Liver (tissue), 9 donors: ENCODE results near the gene TSPO2. TPM values are rescaled to one million over a fixed set of nuclear protein-coding genes. Genes with fewer than 3 reads are reported as not detected.

Source experiments
- DNase-seq: peaks from one replicate; pipeline ENCODE4 v3.0.0-alpha.2; 2017; ENCODE audit warnings: low spot score
- H3K27ac ChIP-seq, 2 donors: one replicate each; pipeline ENCODE4 v1.7.0; 2013; ENCODE audit warnings: inconsistent platforms in 2 of 2, low read length in 2 of 2, control low read depth in 1 of 2, low read depth in 1 of 2, mild to moderate bottlenecking in 1 of 2
- H3K27me3 ChIP-seq, 4 donors: one replicate each; pipeline versions ENCODE4 v1.6.1 to v1.7.0; 2013; ENCODE audit warnings: low read length in 3 of 4, inconsistent platforms in 1 of 4, mild to moderate bottlenecking in 1 of 4, moderate library complexity in 1 of 4; ENCODE audit not compliant: control insufficient read depth in 4 of 4, insufficient read depth in 4 of 4
- H3K36me3 ChIP-seq, 4 donors: one replicate each; pipeline versions ENCODE4 v1.6.1 to v1.7.0; 2013; ENCODE audit warnings: low read length in 3 of 4, mild to moderate bottlenecking in 3 of 4, low read depth in 1 of 4, moderate library complexity in 1 of 4; ENCODE audit not compliant: control insufficient read depth in 4 of 4, insufficient read depth in 3 of 4
- H3K4me1 ChIP-seq, 4 donors: one replicate each; pipeline versions ENCODE4 v1.6.1 to v1.7.0; 2013; ENCODE audit warnings: low read length in 3 of 4, mild to moderate bottlenecking in 3 of 4, moderate library complexity in 1 of 4; ENCODE audit not compliant: control insufficient read depth in 4 of 4, insufficient read depth in 4 of 4
- H3K4me3 ChIP-seq, 3 donors: one replicate each; pipeline versions ENCODE4 v1.6.1 to v1.7.0; 2013; ENCODE audit warnings: low read length in 3 of 3, control low read depth in 1 of 3, low read depth in 1 of 3, mild to moderate bottlenecking in 1 of 3
- H3K9ac ChIP-seq, 2 donors: one replicate each; pipeline ENCODE4 v1.7.0; 2013; ENCODE audit warnings: low read length in 2 of 2, mild to moderate bottlenecking in 2 of 2, moderate library complexity in 2 of 2, control low read depth in 1 of 2, low read depth in 1 of 2
- H3K9me3 ChIP-seq, 4 donors: one replicate each; pipeline versions ENCODE4 v1.6.1 to v1.7.0; 2013; ENCODE audit warnings: low read length in 3 of 4; ENCODE audit not compliant: control insufficient read depth in 4 of 4
- CTCF ChIP-seq: fragments of 150-350 bp; IDR thresholded peaks from 2 replicates; pipeline ENCODE4 v1.5.1; 2017; ENCODE audit warnings: improper control_type of control experiment, low read depth, low read length; ENCODE audit not compliant: missing input control
- EGR1 ChIP-seq, 2 donors: IDR thresholded peaks; 2 replicates each; pipeline ENCODE4 v1.6.1; 2016 to 2018; ENCODE audit warnings: antibody characterized with exemption in 2 of 2, low read depth in 2 of 2
- GABPA ChIP-seq, 2 donors: IDR thresholded peaks in 1 of 2; conservative IDR thresholded peaks in 1 of 2; 2 replicates each; pipeline ENCODE4 v1.6.1; 2016; ENCODE audit warnings: antibody characterized with exemption in 2 of 2, mild to moderate bottlenecking in 1 of 2, moderate library complexity in 1 of 2
- HNF4A ChIP-seq, 2 donors: conservative IDR thresholded peaks; 2 replicates each; pipeline ENCODE4 v1.6.1; 2016; ENCODE audit warnings: antibody characterized with exemption in 2 of 2, mild to moderate bottlenecking in 2 of 2
- MAX ChIP-seq: IDR thresholded peaks from 2 replicates; pipeline ENCODE4 v1.6.1; 2016; ENCODE audit warnings: antibody characterized with exemption
- NR2F2 ChIP-seq: IDR thresholded peaks from 2 replicates; pipeline ENCODE4 v1.6.1; 2016; ENCODE audit warnings: antibody characterized with exemption
- RAD21 ChIP-seq, 2 donors: IDR thresholded peaks; 2 replicates each; pipeline ENCODE4 v1.6.1; 2016; ENCODE audit warnings: antibody characterized with exemption in 2 of 2, mild to moderate bottlenecking in 2 of 2
- RXRA ChIP-seq, 2 donors: IDR thresholded peaks; 2 replicates each; pipeline ENCODE4 v1.6.1; 2017 to 2018; ENCODE audit warnings: antibody characterized with exemption in 2 of 2, mild to moderate bottlenecking in 1 of 2
- SP1 ChIP-seq: IDR thresholded peaks from 2 replicates; pipeline ENCODE4 v1.6.1; 2018; ENCODE audit warnings: antibody characterized with exemption, mild to moderate bottlenecking
- TAF1 ChIP-seq: conservative IDR thresholded peaks from 2 replicates; pipeline ENCODE4 v1.6.1; 2016; ENCODE audit warnings: antibody characterized with exemption, mild to moderate bottlenecking
- YY1 ChIP-seq: IDR thresholded peaks from 2 replicates; pipeline ENCODE4 v1.6.1; 2016; ENCODE audit warnings: antibody characterized with exemption, mild to moderate bottlenecking
- WGBS: extraction: QIAGEN DNeasy Blood & Tissue Kit; methylation state at CpG from one replicate; pipeline ENCODE4 v1.1.7; 2013; 5-methylcytosine and 5-hydroxymethylcytosine counted together
- polyA plus RNA-seq, 2 donors: library from polyadenylated mRNA; stranded (reverse) in 1 of 2; unstranded in 1 of 2; fragments of 200-250 nt in 1 of 2; fragments of >200 nt in 1 of 2; fragmentation: Nextera tagmentation in 1 of 2; extraction: Ambion mirVana in 1 of 2; gene quantifications; one replicate each; pipeline versions ENCODE4 v1.2.1 to v1.2.3, GENCODE V29; 2013 to 2015
- total RNA-seq, 2 donors: library from RNA; depleted of rRNA; stranded (reverse); fragments of >200 nt; gene quantifications; one replicate each; pipeline ENCODE4 v1.2.3, GENCODE V29; 2014
- donor health status: healthy.
- donor health status: healthy.
- donor health status: healthy.
- donor health status: healthy.
- donor health status: healthy.

The TSPO2 gene
- total and polyA plus RNA-seq, 4 donors: 0.25 to 64.9 (median 0.43) TPM

DNA sequence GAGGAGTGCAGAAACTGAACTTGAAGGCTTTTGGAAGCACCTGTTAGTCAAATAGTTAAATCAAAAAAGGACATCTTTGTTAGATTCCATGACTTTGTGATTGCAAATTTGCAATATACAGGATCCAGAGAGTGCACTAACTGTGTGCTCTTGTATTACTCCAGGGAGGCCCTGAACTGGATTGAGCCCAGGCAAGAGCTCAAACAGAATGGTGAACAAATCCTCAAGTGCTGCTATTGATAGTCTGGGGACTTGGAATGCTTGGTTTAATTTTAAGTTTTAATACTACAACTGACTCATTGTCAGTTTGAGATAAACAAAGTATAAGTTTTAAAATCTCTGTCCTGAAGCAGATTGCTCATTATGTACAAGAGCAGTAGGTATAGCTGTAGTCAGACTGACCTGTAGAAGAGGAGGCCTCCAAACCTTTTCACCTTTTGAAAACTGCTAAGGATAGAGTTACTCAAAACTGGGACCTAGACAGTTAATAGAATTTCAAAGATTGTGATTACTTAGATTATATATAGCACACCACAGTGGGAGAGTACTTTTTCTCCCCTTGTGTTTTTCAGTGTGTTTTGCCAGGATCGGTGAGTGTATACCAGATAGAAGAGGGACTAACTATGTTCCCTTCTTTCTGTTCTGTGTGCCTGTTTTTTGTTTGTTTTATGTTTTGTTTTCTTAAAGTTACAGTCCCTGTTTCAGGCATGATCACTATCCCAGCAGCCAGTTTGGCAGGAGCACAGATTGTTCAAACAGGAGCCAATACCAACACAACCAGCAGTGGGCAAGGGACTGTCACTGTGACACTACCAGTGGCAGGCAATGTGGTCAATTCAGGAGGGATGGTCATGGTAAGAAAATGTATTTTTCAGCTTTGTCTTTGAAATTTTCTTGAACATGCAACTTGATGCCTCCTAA lies 48.8 kb downstream of the TSPO2 start:
- Histone ChIP-seq H3K9me3 (no peaks in the 10 kb centered on the region), H3K4me1 (peaks cover 5 to 18% (median 10%) of the 10 kb centered on the region in 4 donors), H3K36me3 (peaks cover 19 to 66% (median 46%) of the 10 kb centered on the region in 4 donors), H3K27me3 (no peaks in the 10 kb centered on the region), H3K27ac (peak overlapping the region in 1 of 2 donors; percentile 18), H3K9ac (peak overlapping the region in 1 of 2 donors; percentile 31), H3K4me3 (no peak overlapping the region)
- WGBS: 33% methylated on average over 1 of the region's 1 CpG
- DNase-seq: no peak
- peak; percentile 50 for TF ChIP-seq SP1
- peak in 1 of 2 donors; percentile 11 for TF ChIP-seq RXRA (IDR thresholded peaks at IDR 0.05)
- TF ChIP-seq RAD21 (IDR thresholded peaks at IDR 0.05): peak; percentile 21 to 48
- TF ChIP-seq HNF4A (conservative IDR thresholded peaks at IDR 0.05): peak in 1 of 2 donors; percentile 21
- TF ChIP-seq TAF1: no peak
- peak; percentile 15 for TF ChIP-seq MAX

DNA sequence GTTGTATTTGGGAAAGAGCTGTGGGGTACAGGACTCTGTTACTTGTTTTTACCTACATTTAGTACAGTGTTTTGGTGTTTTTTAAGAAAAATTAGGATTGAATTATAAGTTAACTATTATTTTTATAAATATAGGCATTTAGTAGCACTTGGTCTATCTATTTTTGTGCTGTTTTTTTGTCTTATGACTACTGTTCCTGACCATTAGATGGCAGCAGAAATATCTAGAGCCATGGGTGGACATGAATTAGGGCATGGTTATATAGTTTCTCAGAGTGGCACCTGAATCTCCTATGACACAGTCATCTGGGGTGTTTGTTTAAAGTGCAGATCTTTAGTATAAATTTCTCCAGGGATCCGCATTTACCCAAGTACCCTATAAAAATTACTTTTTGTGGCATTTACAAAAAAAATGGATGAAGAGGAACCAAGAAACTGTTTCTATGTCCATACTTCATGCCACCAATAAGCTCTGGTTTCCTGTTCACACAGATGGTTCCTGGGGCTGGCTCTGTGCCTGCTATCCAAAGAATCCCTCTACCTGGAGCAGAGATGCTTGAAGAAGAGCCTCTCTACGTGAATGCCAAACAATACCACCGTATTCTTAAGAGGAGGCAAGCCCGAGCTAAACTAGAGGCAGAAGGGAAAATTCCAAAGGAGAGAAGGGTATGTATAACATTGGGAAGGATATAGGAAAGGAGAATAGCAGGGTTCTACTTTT lies 50.3 kb downstream of the TSPO2 start:
- no peaks in the 10 kb centered on the region for H3K27me3 ChIP-seq
- H3K9ac ChIP-seq: no peak overlapping the region
- no peak overlapping the region for H3K4me3 ChIP-seq
- WGBS: 94% methylated on average over 4 of the region's 4 CpGs
- peaks cover 20 to 77% (median 57%) of the 10 kb centered on the region in 4 donors for H3K36me3 ChIP-seq
- H3K27ac ChIP-seq: no peak overlapping the region
- TF ChIP-seq EGR1 (IDR thresholded peaks at IDR 0.05; ENCODE audit: low read depth in 2 of 2) (no peak), CTCF (peak; percentile 21), TAF1 (no peak), YY1 (no peak), RAD21 (IDR thresholded peaks at IDR 0.05) (peak; percentile 37 to 65)
- no peak for DNase-seq
- peaks cover 5 to 18% (median 10%) of the 10 kb centered on the region in 4 donors for H3K4me1 ChIP-seq
- no peaks in the 10 kb centered on the region for H3K9me3 ChIP-seq

DNA sequence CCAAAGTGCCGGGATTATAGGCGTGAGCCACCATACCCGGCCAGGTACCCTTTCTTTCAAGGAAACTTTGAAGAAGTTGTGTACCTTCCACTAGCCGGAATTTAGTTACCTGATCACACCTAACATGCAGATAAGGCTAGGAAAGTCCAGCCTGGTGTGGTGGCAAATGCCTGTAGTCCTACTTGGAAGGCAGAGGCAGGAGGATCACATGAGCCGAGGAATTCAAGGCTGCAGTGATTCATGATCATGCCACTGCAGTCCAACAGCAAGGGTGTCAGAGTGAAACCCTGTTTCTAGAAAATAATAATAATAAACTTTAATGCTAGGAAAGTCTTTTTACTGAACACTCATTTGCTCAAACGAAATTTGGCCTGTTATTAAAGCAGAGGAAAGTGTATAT lies 51.5 kb downstream of the TSPO2 start:
- Histone ChIP-seq H3K36me3 (peaks cover 24 to 85% (median 67%) of the 10 kb centered on the region in 4 donors), H3K4me3 (no peak overlapping the region), H3K9me3 (no peaks in the 10 kb centered on the region), H3K9ac (no peak overlapping the region), H3K27me3 (no peaks in the 10 kb centered on the region), H3K27ac (no peak overlapping the region), H3K4me1 (peaks cover 5 to 18% (median 10%) of the 10 kb centered on the region in 4 donors)
- no peak for DNase-seq
- no peak for TF ChIP-seq GABPA (IDR thresholded peaks at IDR 0.05 in 1 of 2, conservative IDR thresholded peaks at IDR 0.05 in 1 of 2)
- TF ChIP-seq MAX: no peak
- no peak for TF ChIP-seq NR2F2
- TF ChIP-seq RAD21 (IDR thresholded peaks at IDR 0.05): no peak
- 94% methylated on average over 6 of the region's 6 CpGs for WGBS

Other genes with a start within 250 kb of the TSPO2 start
- gene UNC5CL, start 3.2 kb upstream of the TSPO2 start, total RNA-seq: 10 to 100 TPM; 16.2 to 41.9 TPM
- 10 to 100 TPM in 1 of 2 donors, 1 to 10 TPM in 1; 4.7 to 18.2 TPM for gene UNC5CL, start 3.2 kb upstream of the TSPO2 start, polyA plus RNA-seq
- 1 to 10 TPM in 1 of 2 donors, not detected in 1; 1.6 TPM for gene APOBEC2, start 10.7 kb downstream of the TSPO2 start, total RNA-seq
- gene APOBEC2, start 10.7 kb downstream of the TSPO2 start, polyA plus RNA-seq: 1 to 10 TPM in 1 of 2 donors, not detected in 1; 2.3 TPM
- 10 to 100 TPM; 20.1 to 25.1 TPM for gene OARD1, start 29.9 kb downstream of the TSPO2 start, total RNA-seq
- 10 to 100 TPM; 20.9 to 28.6 TPM for gene OARD1, start 29.9 kb downstream of the TSPO2 start, polyA plus RNA-seq
- gene NFYA, start 30.5 kb downstream of the TSPO2 start, total RNA-seq: 10 to 100 TPM; 15.1 to 28.4 TPM
- gene NFYA, start 30.5 kb downstream of the TSPO2 start, polyA plus RNA-seq: 1 to 10 TPM; 2.2 to 5.1 TPM
- 1 to 10 TPM in 1 of 2 donors, under 1 TPM in 1; 0.08 to 4.5 TPM for gene TREML1, start 111.9 kb downstream of the TSPO2 start, total RNA-seq
- gene TREML1, start 111.9 kb downstream of the TSPO2 start, polyA plus RNA-seq: under 1 TPM in 1 of 2 donors, not detected in 1; 0.12 TPM
- gene TREM2, start 120.6 kb downstream of the TSPO2 start, total RNA-seq: not detected
- gene TREM2, start 120.6 kb downstream of the TSPO2 start, polyA plus RNA-seq: under 1 TPM; 0.18 to 0.90 TPM
- gene TREML2, start 158.7 kb downstream of the TSPO2 start, total RNA-seq: 1 to 10 TPM in 1 of 2 donors, under 1 TPM in 1; 0.42 to 9.8 TPM
- gene TREML2, start 158.7 kb downstream of the TSPO2 start, polyA plus RNA-seq: under 1 TPM; 0.03 to 0.04 TPM
- gene TREML4, start 185.9 kb downstream of the TSPO2 start, total RNA-seq: under 1 TPM in 1 of 2 donors, not detected in 1; 0.08 TPM
- under 1 TPM in 1 of 2 donors, not detected in 1; 0.31 TPM for gene TREML4, start 185.9 kb downstream of the TSPO2 start, polyA plus RNA-seq
- gene TREM1, start 244.2 kb downstream of the TSPO2 start, total RNA-seq: 1 to 10 TPM in 1 of 2 donors, under 1 TPM in 1; 0.09 to 1.3 TPM
- under 1 TPM; 0.32 to 0.43 TPM for gene TREM1, start 244.2 kb downstream of the TSPO2 start, polyA plus RNA-seq